Activated CD4-positive, alpha-beta T cell treated with anti-CD3 and anti-CD28 coated beads for 24 hours (primary cell): ENCODE results near the gene REST.
A peak's percentile ranks its signal among the peaks of the same experiment; 100 is the strongest.
"Not testable (repeated sequence)": the region's sequence is repeated elsewhere in the genome, so short reads cannot be mapped to it uniquely, and the experiment has no call there.

Experiments
- DNase-seq, 2 donors: peaks; one replicate each; pipeline ENCODE4 v3.0.0-alpha.2; 2020; ENCODE audit warnings: low read depth in 2 of 2

The REST gene

DNA sequence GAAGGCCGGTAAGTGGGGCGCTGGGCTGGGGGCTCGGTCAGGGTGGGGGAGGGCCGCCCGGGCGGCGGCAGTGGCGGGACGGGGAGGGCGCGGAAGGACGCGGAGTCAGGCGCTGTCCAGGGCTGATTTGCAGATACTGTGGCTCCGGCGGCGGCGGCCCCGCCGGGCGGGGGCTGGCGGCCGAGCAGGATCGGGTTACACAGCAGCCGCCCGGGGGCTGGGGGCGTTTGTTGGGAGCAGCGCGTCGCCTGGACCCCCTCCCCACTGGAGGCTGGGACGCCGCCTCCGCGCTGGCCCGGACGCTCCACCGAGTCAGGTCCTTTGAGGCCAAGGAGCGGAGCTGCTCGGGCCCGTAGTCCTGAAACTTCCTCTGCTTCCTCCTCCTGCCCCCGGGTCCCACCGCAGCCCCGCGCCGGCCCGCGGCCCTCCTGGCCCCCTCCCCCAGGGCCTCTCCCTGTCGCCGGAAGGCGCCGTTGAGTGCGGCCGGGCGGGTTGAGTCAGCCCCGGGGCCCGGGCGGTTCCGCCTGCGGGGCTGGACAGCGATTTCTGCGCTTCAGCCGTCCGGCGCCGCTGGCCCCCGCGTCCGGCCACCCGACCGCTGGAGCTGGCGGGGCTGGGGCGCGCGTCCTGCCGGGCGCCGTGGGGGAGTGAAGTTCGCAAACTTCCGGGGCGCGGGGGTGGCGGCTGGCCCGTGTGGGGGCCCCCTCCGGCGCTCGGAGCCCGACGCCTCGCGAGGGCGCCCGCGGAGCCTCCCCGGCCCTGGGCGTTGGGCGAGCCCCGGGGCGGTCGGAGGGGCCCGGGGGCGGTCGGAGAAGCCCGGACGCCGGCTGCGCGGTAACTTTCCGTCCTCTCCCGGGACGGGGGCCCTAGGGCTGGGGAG lies 746 bp downstream of the REST start:
- DNase-seq: peak; percentile 46 to 54

DNA sequence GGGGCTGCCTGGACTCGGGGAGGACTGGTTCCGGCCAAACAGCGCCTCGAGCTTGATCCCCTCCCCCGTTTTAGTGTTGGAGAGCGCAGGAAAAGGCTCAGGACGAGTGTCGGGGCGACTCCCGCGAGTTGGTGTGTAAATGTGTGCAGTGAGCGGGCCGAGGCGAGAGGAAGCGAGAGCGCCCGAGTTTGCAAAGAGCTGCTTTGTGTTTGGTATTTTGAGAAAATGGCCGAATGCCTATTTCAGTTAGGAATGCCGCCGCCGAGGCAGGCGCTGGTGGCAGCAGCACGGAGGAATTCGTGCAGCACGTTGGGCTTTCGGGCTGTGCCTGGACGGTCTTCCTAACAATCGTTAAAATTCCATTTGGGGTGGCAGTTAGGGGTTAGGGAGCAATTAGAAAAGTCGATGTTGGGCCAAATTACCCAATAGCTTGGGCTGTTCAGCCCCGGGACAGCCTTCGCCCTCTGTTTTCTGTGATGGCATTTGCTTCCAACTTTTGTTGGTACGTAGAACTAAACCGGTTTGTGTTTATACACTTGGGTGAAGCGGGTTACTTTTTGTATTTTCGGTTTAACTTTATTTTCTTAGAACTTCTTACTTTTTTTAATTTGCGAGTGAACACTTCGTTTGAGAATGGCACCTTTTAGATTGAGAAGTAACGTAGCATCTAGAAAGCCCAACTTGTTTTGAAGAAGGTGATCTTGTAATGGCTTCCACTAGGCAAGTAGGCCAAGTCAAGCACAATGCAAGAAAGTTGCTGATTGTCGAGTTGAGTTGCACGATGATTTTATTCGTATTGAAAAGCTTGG lies 1.6 kb downstream of the REST start:
- DNase-seq: no peak

DNA sequence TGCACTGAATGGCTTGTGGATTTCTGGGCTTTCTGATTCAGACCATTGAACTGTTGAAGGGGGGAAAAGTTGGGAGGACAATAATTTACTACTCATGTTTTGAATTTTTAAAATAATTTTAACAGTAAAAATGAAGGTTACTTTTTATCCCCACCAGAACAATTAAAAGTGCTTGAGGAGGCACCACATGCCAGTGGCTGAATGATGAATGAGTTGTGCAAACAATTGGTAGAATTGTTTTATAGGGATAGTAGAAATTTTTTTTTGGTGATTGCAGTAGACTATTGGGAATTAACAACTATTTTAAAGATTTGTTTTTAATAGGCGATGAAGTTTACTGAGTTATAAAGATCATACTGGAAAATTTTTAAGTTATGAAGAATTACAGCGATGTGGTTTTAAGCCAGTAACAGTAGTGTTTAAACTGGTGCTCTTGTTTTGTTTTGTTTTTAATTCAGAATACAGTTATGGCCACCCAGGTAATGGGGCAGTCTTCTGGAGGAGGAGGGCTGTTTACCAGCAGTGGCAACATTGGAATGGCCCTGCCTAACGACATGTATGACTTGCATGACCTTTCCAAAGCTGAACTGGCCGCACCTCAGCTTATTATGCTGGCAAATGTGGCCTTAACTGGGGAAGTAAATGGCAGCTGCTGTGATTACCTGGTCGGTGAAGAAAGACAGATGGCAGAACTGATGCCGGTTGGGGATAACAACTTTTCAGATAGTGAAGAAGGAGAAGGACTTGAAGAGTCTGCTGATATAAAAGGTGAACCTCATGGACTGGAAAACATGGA lies 2.7 kb downstream of the REST start:
- no peak for DNase-seq

DNA sequence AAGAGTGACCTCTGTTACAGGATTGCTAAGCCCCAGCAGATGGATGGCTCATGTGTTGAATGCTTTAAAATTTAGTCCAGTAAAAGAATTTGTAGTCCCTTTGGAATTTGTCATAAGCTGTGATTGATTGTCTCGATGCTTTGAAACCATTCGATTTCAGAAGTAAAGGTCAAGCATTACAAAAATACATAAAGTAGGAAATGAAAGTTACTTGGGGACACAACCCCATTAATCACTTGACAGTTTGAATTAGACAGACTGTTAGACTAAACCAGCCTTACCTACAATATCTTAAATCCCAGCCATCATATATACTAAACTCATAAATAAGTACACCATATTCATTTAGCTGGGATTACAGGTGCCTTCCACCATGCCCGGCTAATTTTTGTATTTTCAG lies 6.6 kb downstream of the REST start:
- DNase-seq: no peak

DNA sequence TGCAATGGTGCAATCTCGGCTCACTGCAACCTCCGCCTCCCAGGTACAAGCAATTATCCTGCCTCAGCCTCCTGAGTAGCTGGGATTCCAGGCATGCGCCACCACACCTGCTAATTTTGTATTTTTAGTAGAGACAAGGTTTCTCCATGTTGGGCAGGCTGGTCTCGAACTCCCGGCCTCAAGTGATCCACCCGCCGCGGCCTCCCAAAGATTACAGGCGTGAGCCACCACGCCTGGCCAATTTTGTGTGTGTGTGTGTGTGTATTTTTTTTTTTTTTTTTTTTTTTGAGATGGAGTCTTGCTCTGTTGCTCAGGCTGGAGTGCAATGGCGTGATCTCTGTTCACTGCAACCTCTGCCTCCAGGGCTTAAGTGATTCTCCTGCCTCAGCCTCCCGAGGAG lies 7.3 kb downstream of the REST start:
- DNase-seq: not testable (repeated sequence)

DNA sequence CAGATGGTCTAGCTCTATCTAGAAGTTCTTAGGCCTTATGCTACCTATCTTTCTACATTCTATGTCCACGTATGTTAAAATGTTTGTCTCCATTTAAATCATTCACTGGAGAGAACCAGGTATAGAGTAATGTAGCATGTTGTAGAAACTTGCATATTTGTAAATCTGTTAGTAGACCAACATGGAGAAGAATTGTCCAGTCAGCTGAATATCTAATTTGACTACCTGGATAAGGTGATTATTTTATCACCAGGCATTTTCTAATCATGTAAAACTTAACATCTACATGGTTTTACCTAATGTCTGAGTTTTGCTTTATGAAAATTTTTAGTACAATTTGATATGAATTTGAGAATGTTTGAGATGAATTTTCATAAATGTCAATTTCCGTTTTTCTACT lies 19.5 kb downstream of the REST start:
- DNase-seq: no peak

DNA sequence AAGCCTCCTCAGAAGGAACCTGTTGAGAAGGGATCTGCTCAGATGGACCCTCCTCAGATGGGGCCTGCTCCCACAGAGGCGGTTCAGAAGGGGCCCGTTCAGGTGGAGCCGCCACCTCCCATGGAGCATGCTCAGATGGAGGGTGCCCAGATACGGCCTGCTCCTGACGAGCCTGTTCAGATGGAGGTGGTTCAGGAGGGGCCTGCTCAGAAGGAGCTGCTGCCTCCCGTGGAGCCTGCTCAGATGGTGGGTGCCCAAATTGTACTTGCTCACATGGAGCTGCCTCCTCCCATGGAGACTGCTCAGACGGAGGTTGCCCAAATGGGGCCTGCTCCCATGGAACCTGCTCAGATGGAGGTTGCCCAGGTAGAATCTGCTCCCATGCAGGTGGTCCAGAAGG lies 22.9 kb downstream of the REST start:
- no peak for DNase-seq

DNA sequence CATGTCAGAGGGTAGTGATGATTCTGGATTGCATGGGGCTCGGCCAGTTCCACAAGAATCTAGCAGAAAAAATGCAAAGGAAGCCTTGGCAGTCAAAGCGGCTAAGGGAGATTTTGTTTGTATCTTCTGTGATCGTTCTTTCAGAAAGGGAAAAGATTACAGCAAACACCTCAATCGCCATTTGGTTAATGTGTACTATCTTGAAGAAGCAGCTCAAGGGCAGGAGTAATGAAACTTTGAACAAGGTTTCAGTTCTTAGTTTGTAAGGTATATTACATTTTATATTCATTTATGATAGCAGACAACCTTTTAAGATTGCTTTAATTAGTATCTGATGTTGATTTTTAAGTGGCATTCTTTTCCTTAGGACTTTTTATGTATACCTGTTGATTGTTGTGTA lies 24.2 kb downstream of the REST start:
- no peak for DNase-seq

DNA sequence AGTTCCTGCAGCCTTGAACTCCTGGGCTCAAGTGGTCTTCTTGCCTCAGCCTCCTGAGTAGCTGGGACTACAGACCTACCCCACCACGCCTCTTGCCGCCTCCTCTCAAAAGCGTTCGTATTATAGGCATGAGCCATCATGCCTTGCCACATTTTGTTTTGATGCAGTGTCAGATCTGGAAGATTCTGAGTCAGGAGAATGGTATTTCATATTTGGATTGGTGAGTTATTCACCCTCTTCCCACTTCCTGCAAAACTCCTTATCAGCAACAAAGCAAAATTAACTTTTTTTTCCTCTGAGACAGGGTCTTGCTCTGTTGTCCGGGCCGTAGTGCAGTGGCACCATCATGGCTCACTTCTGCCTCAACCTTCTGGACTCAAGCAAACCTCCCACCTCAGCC lies 29.6 kb downstream of the REST start:
- no peak for DNase-seq

DNA sequence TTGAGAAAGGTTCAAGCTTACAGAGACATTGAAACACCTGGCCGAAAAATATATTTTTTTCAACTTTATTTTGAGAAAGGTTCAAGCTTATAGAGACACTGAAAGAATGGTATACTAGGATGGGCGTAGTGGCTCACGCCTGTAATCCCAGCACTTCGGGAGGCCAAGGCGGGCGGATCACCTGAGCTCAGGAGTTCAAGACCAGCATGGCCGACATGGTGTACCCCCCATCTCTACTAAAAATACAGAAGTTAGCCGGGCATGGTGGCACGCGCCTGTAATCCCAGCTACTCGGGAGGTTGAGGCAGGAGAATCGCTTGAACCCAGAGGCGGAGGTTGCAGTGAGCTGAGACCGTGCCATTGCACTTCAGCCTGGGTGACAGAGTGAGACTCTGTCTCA lies 32.1 kb downstream of the REST start:
- not testable (repeated sequence) for DNase-seq

DNA sequence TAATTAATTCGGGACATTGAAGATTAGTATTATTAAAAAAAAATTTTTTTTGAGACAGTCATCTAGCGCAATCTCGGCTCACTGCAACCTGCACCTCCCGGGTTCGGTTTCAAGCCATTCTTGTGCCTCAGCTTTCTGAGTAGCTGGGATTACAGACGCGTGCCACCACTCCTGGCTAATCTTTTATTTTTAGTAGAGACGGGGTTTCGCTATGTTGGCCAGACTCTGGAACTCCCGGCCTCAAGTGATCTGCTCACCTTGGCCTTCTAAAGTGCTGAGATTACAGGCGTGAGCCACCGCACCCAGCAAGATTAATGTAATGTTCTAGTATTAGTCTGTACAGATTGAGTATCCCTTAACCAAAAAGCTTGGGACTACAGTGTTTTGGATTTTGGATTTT lies 32.7 kb downstream of the REST start:
- no peak for DNase-seq

DNA sequence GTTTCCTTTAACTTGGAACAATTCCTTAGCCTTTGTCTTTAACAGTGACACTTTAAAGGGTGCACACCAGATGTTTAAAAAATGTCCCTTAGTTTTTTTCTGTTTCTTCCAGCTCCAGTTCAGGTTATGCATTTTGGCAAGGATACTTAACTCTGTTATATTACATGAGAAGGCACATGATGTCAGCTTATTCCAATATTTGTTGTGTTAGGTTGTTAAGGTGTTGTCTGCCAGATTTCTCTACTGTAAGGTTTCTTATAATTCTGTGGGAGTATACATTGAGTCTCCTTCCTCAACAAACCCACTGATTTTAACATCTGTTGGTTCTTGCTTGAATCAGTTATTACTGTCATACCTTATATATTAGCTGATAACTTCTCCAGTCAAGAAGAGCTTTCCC lies 33.3 kb downstream of the REST start:
- no peak for DNase-seq

DNA sequence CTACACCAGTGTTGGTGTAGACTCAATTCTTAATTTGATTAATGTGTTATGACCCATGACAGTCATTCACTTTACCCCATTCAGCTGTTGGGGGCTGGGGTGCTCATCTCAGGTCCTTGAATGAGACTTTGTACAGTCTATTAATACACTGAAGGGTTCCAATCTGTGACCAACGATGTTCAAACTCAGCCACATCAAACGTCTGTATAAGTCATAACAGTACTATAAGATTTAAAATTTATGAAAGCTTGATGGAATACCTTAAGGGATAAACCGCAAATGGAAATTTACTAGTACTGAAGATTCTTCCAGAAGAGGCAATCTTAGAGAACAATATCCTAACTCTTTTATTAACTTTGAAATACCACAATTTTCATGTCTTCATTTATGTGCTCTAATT lies 33.7 kb downstream of the REST start:
- DNase-seq: no peak

DNA sequence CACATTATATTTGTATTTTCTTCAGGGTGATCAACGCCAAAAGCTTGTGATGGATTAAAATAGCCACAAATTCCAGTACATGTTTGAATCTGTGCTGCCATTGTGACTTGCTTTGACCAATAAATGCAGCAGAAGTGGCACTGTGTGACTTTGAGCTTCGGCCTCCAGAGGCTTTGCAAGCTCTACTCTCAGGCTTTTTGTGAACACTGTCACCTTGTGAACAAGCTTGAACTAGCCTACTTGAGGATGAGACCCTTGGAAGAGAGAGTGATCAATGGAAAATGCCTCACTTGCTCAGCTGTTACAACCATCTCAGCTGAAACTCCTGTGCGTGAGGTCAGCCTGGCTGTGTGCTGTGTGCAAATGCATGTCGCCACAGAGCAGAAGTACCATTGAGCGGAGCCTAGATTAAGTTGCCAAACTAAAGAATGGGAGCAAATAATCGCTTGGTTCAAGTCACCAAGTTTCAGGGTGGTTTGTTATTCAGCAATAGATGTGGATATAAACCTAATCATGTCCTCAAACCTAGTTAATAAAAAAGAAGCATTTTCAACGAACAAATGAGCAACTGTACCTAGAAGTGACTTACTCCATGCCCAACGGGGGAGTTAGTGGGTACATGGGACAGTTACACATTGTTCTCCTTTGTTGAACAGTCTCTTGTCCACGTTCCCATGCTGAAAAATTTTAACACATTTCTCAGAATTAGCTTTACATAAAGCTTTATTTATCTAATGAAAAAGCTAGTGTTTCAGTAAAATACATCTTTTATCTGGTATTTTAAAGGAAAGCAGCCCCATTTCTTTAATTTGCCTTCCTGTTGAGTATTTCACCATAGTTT lies 46.2 kb downstream of the REST start:
- no peak for DNase-seq

DNA sequence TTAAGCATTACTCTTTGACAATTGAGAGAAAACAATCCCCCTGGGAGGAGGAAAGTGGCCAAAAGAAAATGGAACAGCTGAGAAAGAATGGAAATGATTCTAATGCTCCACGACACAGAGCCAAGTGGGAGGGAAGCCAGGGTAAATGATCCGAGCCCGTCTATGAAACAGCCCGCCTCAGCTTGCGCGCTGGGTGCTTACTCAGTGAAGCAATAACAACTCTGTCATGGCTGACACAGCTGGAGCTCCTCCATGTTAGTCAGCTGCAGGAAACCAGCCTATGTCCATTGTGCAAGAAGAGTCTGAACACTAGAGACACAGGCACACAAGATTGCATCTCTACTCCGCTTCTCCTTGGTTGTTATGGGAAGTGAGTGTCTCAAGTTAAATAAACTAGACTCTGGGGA lies 50.4 kb downstream of the REST start:
- DNase-seq: no peak

DNA sequence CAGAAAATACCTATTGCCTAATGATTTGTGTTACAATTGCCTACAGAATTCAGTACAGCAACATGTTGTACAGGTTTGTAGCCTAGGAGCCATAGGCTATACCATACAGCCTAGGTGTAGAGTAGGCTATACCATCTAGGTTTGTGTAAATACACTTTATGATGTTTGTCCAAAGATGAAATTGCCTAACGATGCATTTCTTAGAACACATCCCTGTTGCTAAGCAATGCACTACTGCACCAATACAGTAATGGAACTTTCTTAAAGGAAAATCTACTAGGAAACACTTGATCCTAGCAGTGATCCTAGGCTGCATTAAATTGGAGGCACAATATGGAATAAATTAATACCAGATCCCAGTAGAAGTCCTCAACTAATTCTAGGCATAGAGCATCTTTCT lies 51.4 kb downstream of the REST start:
- no peak for DNase-seq

DNA sequence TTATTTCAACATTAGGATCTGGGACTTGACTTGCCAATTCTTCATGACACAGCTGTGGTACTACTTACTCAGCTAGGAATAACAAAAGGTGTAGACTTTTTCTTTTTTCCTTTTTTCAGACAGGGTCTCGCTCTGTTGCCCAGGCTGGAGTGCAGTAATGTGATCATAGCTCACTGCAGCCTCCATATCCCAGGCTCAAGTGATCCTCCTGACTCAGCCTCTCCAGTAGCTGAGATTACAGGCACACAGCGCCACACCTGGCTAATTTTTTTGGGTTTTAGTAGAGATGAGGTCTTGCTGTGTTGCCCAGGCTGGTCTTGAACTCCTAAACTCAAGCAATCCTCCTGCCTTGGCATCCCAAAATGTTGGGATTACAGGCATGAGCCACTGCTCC lies 53.4 kb downstream of the REST start:
- no peak for DNase-seq

DNA sequence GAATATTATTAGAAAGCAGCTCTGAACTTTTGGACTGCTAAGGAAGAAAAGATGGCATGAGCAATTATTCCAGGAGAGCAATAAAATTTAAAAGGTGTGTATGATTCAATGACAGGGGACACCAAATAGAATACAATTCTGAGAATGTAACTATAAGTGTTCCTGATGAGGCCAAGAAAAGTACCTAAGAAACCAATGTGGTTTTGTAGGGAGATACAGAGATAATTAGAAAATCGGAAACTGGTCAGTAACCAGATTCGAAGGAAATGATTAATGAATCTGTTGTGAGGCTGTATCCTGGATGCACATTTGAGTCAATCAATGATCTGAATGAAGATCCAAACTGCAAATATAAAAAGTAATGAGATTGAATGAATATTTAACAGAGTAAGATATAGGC lies 63.7 kb downstream of the REST start:
- no peak for DNase-seq

DNA sequence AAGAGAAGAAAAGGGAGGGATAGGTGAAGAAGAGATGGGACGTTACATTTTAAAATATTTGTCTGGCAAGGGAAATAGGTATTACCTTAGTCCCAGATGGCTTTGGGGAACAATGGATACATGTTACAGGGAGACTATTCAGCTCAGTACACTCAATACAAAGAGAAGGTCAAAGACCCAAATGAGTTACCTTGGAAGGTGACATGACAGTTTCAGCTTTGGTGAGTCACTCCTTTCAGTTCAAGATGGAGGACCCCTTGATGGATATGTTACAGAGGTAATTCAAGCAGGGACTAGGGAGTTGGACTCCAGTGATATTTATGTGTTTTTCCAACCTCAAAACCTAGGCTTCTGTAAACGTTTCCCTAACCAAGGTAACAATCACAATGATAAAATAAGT lies 64.7 kb downstream of the REST start:
- no peak for DNase-seq

DNA sequence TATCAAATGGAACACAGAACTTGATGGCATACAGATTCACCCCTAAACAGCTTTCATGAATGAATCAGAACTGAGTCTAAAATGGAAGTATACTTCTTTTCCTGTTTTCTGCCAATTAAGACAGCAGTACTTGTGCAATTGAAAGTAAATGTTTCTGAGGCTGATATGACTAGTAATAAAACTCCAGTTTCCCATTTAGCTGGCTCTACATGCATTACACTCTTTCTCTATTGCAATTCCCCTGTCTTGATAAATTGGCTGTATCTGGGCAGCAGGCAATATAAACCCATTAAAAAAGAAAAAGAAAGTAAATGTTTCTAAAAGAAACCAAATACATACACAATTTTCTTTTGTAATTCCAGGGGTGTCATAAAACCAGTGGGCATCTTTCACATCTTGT lies 65.1 kb downstream of the REST start:
- DNase-seq: no peak

DNA sequence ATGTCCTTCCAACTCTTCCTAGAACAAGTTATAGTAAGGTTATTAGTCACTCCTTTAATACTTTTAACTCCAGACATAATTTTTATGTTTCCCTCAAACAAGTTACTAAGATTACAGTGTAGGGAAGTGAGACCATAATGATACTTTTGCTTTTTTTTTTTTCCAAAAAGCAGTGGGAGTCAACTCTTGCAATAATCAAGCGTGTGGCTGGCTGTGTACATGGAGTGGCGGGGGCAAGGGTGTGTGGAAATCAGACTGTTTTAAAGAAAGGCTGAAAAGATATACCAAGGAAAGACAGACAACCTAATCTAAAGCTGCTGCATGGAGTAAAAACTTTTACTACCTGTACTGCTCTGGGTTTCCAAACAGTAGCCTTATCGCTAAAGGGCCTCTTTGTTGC lies 65.6 kb downstream of the REST start:
- no peak for DNase-seq
